H1 (cell line): ENCODE measurements around the gene ETS1. TPM values are rescaled to one million over a fixed set of nuclear protein-coding genes. Genes with fewer than 3 reads are reported as not detected.

Source experiments
- CTCF ChIA-PET: fragments of 300-600 bp; sonication (Branson Sonifier 250); formaldehyde crosslinking; loops from one replicate; lab custom pipeline; 2021; ENCODE audit not compliant: partially characterized antibody; lab: Charles Lee
- POLR2A ChIA-PET: fragments of 300-600 bp; sonication (Branson Sonifier 250); formaldehyde crosslinking; loops from one replicate; lab custom pipeline; 2021; ENCODE audit warnings: inconsistent platforms; ENCODE audit not compliant: partially characterized antibody; lab: Charles Lee
- DNase-seq, 2 experiments: peaks; one replicate each; pipeline versions ENCODE4 v3.0.0 to v3.0.0-alpha.2; 2010 to 2022; ENCODE audit warnings: low spot score in 2 of 2, low read depth in 1 of 2, mixed read lengths in 1 of 2
- FAIRE-seq: peaks from 2 replicates; lab custom pipeline; 2011; peaks lifted over from hg19 to GRCh38; lab: Jason Lieb, UNC
- H2AFZ ChIP-seq: 2 replicates; pipeline ENCODE4 v1.8.1; 2012; ENCODE audit warnings: low read length, inconsistent platforms
- H2AK5ac ChIP-seq: 2 replicates; pipeline ENCODE4 v1.6.1; 2013; ENCODE audit warnings: low read depth, low read length
- H2BK120ac ChIP-seq: replicated peaks from 2 replicates; pipeline ENCODE3; 2013; ENCODE audit warnings: low read depth, low read length, inconsistent platforms
- H2BK12ac ChIP-seq: 2 replicates; pipeline ENCODE4 v1.6.1; 2013; ENCODE audit warnings: low read depth, low read length
- H2BK15ac ChIP-seq: 2 replicates; pipeline ENCODE4 v1.6.1; 2013; ENCODE audit warnings: low read length
- H2BK20ac ChIP-seq: 2 replicates; pipeline ENCODE4 v1.6.1; 2013; ENCODE audit warnings: low read length
- H2BK5ac ChIP-seq: 2 replicates; pipeline ENCODE4 v1.6.1; 2013; ENCODE audit warnings: low read depth, low read length
- H3K14ac ChIP-seq: 2 replicates; pipeline ENCODE4 v1.6.1; 2013; ENCODE audit warnings: inconsistent platforms; ENCODE audit not compliant: insufficient read length
- H3K18ac ChIP-seq: 2 replicates; pipeline ENCODE4 v1.6.1; 2013; ENCODE audit warnings: low read length; ENCODE audit errors: extremely low read depth
- H3K23ac ChIP-seq: 2 replicates; pipeline ENCODE4 v1.6.1; 2013; ENCODE audit warnings: inconsistent platforms; ENCODE audit not compliant: insufficient read length
- H3K23me2 ChIP-seq: 2 replicates; pipeline ENCODE4 v1.6.1; 2013; ENCODE audit warnings: low read depth, low read length
- H3K27ac ChIP-seq: 2 replicates; pipeline ENCODE4 v1.6.1; 2011; ENCODE audit warnings: low read depth, low read length, inconsistent platforms
- H3K27me3 ChIP-seq, 4 experiments: replicated peaks in 1 of 4; 1 replicate in 1 of 4; 2 replicates in 3 of 4; pipeline versions ENCODE4 v1.6.1 to v1.8.1; 2011 to 2013; ENCODE audit warnings: low read length in 3 of 4, mild to moderate bottlenecking in 3 of 4, inconsistent platforms in 2 of 4, mixed read lengths in 2 of 4, moderate library complexity in 1 of 4; ENCODE audit not compliant: control insufficient read depth in 3 of 4, insufficient read depth in 3 of 4; ENCODE audit errors: extremely low read depth in 1 of 4
- H3K36me3 ChIP-seq, 4 experiments: 2 replicates each; pipeline versions ENCODE4 v1.6.1 to v1.8.1; 2011 to 2013; ENCODE audit warnings: mild to moderate bottlenecking in 4 of 4, low read length in 3 of 4, moderate library complexity in 2 of 4, control low read depth in 1 of 4, inconsistent platforms in 1 of 4; ENCODE audit not compliant: insufficient read depth in 4 of 4, control insufficient read depth in 2 of 4
- H3K4ac ChIP-seq: replicated peaks from 2 replicates; pipeline ENCODE3; 2013; ENCODE audit warnings: low read length, low read depth, mixed read lengths, inconsistent platforms; ENCODE audit not compliant: insufficient read length
- H3K4me1 ChIP-seq, 4 experiments: replicated peaks in 1 of 4; 1 replicate in 1 of 4; 2 replicates in 3 of 4; pipeline versions ENCODE4 v1.6.1 to v1.8.1; 2011 to 2013; ENCODE audit warnings: low read length in 3 of 4, inconsistent platforms in 2 of 4, mixed read lengths in 1 of 4; ENCODE audit not compliant: insufficient read depth in 4 of 4, control insufficient read depth in 3 of 4
- H3K4me2 ChIP-seq, 2 experiments: 2 replicates each; pipeline versions ENCODE4 v1.6.1 to v1.8.1; 2011 to 2013; ENCODE audit warnings: low read depth in 2 of 2, low read length in 2 of 2, control low read depth in 1 of 2, inconsistent platforms in 1 of 2, mild to moderate bottlenecking in 1 of 2; ENCODE audit not compliant: insufficient read depth in 1 of 2
- H3K4me3 ChIP-seq, 4 experiments: fragments of 200-600, 300-600 bp in 1 of 4; sonication (generic), shearing (Covaris generic), sonication (Bioruptor Twin) in 1 of 4; 2 replicates each; pipeline versions ENCODE4 v1.5.1 to v1.8.1; 2011 to 2016; ENCODE audit warnings: low read length in 4 of 4, low read depth in 3 of 4, control low read depth in 2 of 4, inconsistent platforms in 2 of 4, mild to moderate bottlenecking in 2 of 4, mixed read lengths in 1 of 4, moderate library complexity in 1 of 4; ENCODE audit not compliant: insufficient read depth in 2 of 4; ENCODE audit errors: extremely low read depth in 1 of 4
- H3K56ac ChIP-seq: replicated peaks from 2 replicates; pipeline ENCODE3; 2013; ENCODE audit warnings: low read depth, mild to moderate bottlenecking, mixed read lengths, low read length, inconsistent platforms; ENCODE audit not compliant: insufficient read length
- H3K79me1 ChIP-seq: 2 replicates; pipeline ENCODE4 v1.6.1; 2013; ENCODE audit warnings: low read depth, low read length, control low read depth
- H3K79me2 ChIP-seq, 2 experiments: 2 replicates each; pipeline versions ENCODE4 v1.6.1 to v1.8.1; 2012 to 2013; ENCODE audit warnings: low read length in 2 of 2, mild to moderate bottlenecking in 2 of 2, inconsistent platforms in 1 of 2; ENCODE audit not compliant: insufficient read depth in 2 of 2, control insufficient read depth in 1 of 2
- H3K9ac ChIP-seq, 4 experiments: replicated peaks in 1 of 4; 1 replicate in 1 of 4; 2 replicates in 3 of 4; pipeline versions ENCODE4 v1.6.1 to v1.8.1; 2011 to 2013; ENCODE audit warnings: low read depth in 3 of 4, low read length in 3 of 4, control low read depth in 2 of 4, mild to moderate bottlenecking in 2 of 4, moderate library complexity in 2 of 4, inconsistent platforms in 1 of 4; ENCODE audit errors: extremely low read depth in 1 of 4
- H3K9me3 ChIP-seq, 2 experiments: 2 replicates each; pipeline versions ENCODE4 v1.6.1 to v1.8.1; 2012 to 2013; ENCODE audit warnings: mild to moderate bottlenecking in 2 of 2, moderate library complexity in 2 of 2, control low read depth in 1 of 2, inconsistent platforms in 1 of 2, low read depth in 1 of 2, low read length in 1 of 2, mixed read lengths in 1 of 2; ENCODE audit not compliant: insufficient read depth in 2 of 2
- H4K20me1 ChIP-seq, 2 experiments: replicated peaks in 1 of 2; 2 replicates each; pipeline versions ENCODE3 to v1.8.1; 2011 to 2013; ENCODE audit warnings: inconsistent platforms in 2 of 2, low read length in 2 of 2, mild to moderate bottlenecking in 1 of 2; ENCODE audit not compliant: insufficient read depth in 2 of 2, control insufficient read depth in 1 of 2
- H4K5ac ChIP-seq: 2 replicates; pipeline ENCODE4 v1.6.1; 2013; ENCODE audit warnings: low read length, low read depth, mixed read lengths, inconsistent platforms; ENCODE audit not compliant: insufficient read length
- H4K8ac ChIP-seq: 2 replicates; pipeline ENCODE4 v1.8.0; 2013; ENCODE audit warnings: mild to moderate bottlenecking, moderate library complexity, low read length, inconsistent platforms; ENCODE audit not compliant: insufficient read depth; ENCODE audit errors: extremely low read depth
- H4K91ac ChIP-seq: replicated peaks from 2 replicates; pipeline ENCODE3; 2013; ENCODE audit warnings: low read length, mixed read lengths, inconsistent platforms; ENCODE audit not compliant: insufficient read length
- CBX5 ChIP-seq: fragments of 300-800, 300-1000 bp; sonication (generic); IDR thresholded peaks from 2 replicates; pipeline ENCODE4 v1.7.1; 2016; ENCODE audit warnings: antibody characterized with exemption, low read length, low read depth
- EGR1 ChIP-seq: IDR thresholded peaks from 2 replicates; pipeline ENCODE4 v1.6.1; 2011; ENCODE audit warnings: low read depth, low read length, borderline replicate concordance
- KDM1A ChIP-seq: fragments of 200-600, 300-600 bp; sonication (generic); IDR thresholded peaks from 2 replicates; pipeline ENCODE4 v1.7.1; 2016; ENCODE audit warnings: mild to moderate bottlenecking, low read length, borderline replicate concordance
- KDM4A ChIP-seq: IDR thresholded peaks from one replicate; pipeline ENCODE4 v1.7.1; 2012; ENCODE audit warnings: low read depth, mild to moderate bottlenecking, moderate library complexity, low read length, inconsistent platforms; ENCODE audit not compliant: severe bottlenecking
- KDM5A ChIP-seq: fragments of 200-600 bp; IDR thresholded peaks from 2 replicates; pipeline ENCODE4 v1.7.1; 2012; ENCODE audit warnings: mild to moderate bottlenecking, low read length, inconsistent platforms, mixed read lengths
- PHF8 ChIP-seq: fragments of 200-600 bp; sonication (generic); conservative IDR thresholded peaks from 2 replicates; pipeline ENCODE4 v1.7.1; 2012; ENCODE audit warnings: low read depth, mild to moderate bottlenecking, inconsistent platforms, low read length, moderate library complexity
- SAP30 ChIP-seq: fragments of 300-600 bp; sonication (generic); IDR thresholded peaks from 2 replicates; pipeline ENCODE4 v1.7.1; 2012; ENCODE audit warnings: low read length, moderate library complexity, mild to moderate bottlenecking, inconsistent platforms; ENCODE audit not compliant: insufficient read depth, insufficient replicate concordance
- SIX5 ChIP-seq: IDR thresholded peaks from 2 replicates; pipeline ENCODE4 v1.6.1; 2011; ENCODE audit warnings: mild to moderate bottlenecking, low read depth, low read length
- SP1 ChIP-seq: IDR thresholded peaks from 2 replicates; pipeline ENCODE4 v1.6.1; 2011; ENCODE audit warnings: low read depth, low read length
- whole genome bisulfite sequencing, 2 experiments: shearing (Covaris generic) in 1 of 2; methylation state at CpG; one replicate each; pipeline versions ENCODE4 v1.1.6 to v1.1.7; 2013 to 2015; ENCODE audit warnings: low lambda C conversion rate in 2 of 2, mixed read lengths in 2 of 2, inconsistent platforms in 1 of 2, low coverage in 1 of 2, missing lambda C conversion rate in 1 of 2; ENCODE audit not compliant: insufficient replicate concordance in 2 of 2, insufficient coverage in 1 of 2, insufficient read length in 1 of 2; ENCODE audit errors: extremely low coverage in 1 of 2, missing lambda C conversion rate in 1 of 2; 5-methylcytosine and 5-hydroxymethylcytosine counted together
- polyA plus RNA-seq, 7 experiments: library from polyadenylated mRNA; depleted of rRNA in 3 of 7; stranded (reverse) in 5 of 7; unstranded in 2 of 7; fragments of >200 nt in 5 of 7; fragments of 200-250 nt in 2 of 7; gene quantifications; 1 replicate in 5 of 7; 2 replicates in 1 of 7; 4 replicates in 1 of 7; pipeline versions ENCODE4 v1.2.1 to v1.2.3, GENCODE V29; 2011 to 2013; ENCODE audit warnings: missing spikeins in 2 of 7, mixed read lengths in 2 of 7
- total RNA-seq: library from RNA; stranded (reverse); fragmentation: NEBNext Ultra II Directional; extraction: Animal tissue kit (Norgen Biotek cat#: 25700); gene quantifications from 2 replicates; pipeline ENCODE4 v1.2.1, GENCODE V29; 2021

The ETS1 gene
- total and polyA plus RNA-seq, 2 of the 8 experiments (the other 6 are each of a cell fraction or from before 2014, with no cell fraction given) = 10.0 to 35.3 TPM

GRCh38 chr11:128424851-128425285, 162.5 kb downstream of the ETS1 start:
- no peaks in the 10 kb centered on the region for H3K36me3 ChIP-seq
- H2AFZ ChIP-seq = no peak overlapping the region
- no peak overlapping the region for H3K4me3 ChIP-seq
- H3K4me2 ChIP-seq = no peak overlapping the region
- no peak overlapping the region for H2BK20ac ChIP-seq
- H3K79me2 ChIP-seq = no peaks in the 10 kb centered on the region
- H4K5ac ChIP-seq = no peak overlapping the region
- FAIRE-seq = no peak
- no peak overlapping the region for H3K9ac ChIP-seq
- H3K79me1 ChIP-seq = no peaks in the 10 kb centered on the region
- no peak overlapping the region for H2BK5ac ChIP-seq
- POLR2A ChIA-PET = no interaction called here
- no peak overlapping the region for H3K14ac ChIP-seq
- no peak overlapping the region for H3K23ac ChIP-seq
- no peaks in the 10 kb centered on the region for H4K20me1 ChIP-seq
- no peak overlapping the region for H3K18ac ChIP-seq
- 95% methylated on average over 8 of the region's 8 CpGs; no CpG with 5 or more reads in 1 of the 2 experiments for WGBS, 2 experiments
- no peak overlapping the region for H3K56ac ChIP-seq
- no peak overlapping the region for H4K91ac ChIP-seq
- H3K4ac ChIP-seq = no peak overlapping the region
- no peak overlapping the region for H2BK120ac ChIP-seq
- no peak overlapping the region for H2BK15ac ChIP-seq
- H4K8ac ChIP-seq = no peak overlapping the region
- DNase-seq = no peak
- H2BK12ac ChIP-seq = no peak overlapping the region
- CTCF ChIA-PET = no interaction called here
- H3K23me2 ChIP-seq = no peaks in the 10 kb centered on the region
- H3K27ac ChIP-seq = no peak overlapping the region
- H3K27me3 ChIP-seq = no peaks in the 10 kb centered on the region
- TF ChIP-seq PHF8 (no peak), SAP30 (no peak), EGR1 (no peak), KDM4A (no peak), KDM5A (no peak), SP1 (no peak), SIX5 (no peak), KDM1A (no peak), CBX5 (no peak)
- no peaks in the 10 kb centered on the region for H3K9me3 ChIP-seq
- 0 out of 7 replicates have a peak, but pooled peaks cover 0 to 2% (median 0%) of the 10 kb centered on the region in 4 experiments for H3K4me1 ChIP-seq
- no peak overlapping the region for H2AK5ac ChIP-seq
